ENCODE measurements around the gene STK39. TPM values are rescaled to one million over a fixed set of nuclear protein-coding genes. Genes with fewer than 3 reads are reported as not detected.

The STK39 gene
- total and polyA plus RNA-seq, 11 donors = 13.1 to 40.1 (median 21.5) TPM

GRCh38 chr2:168060986-168061750 lies 186.2 kb downstream of the STK39 start:
- intact Hi-C loops (cut with DNase I) = no loop called here
- Histone ChIP-seq H3K27me3 (no peaks in the 10 kb centered on the region), H3K27ac (no peak overlapping the region), H3K9me3 (no peaks in the 10 kb centered on the region), H3K4me3 (no peak overlapping the region), H3K36me3 (peaks cover 0 to 30% (median 23%) of the 10 kb centered on the region in 9 donors), H3K4me1 (peaks cover 0 to 4% (median 0%) of the 10 kb centered on the region in 12 donors)
- TF ChIP-seq POLR2A (IDR thresholded peaks at IDR 0.05) = no peak
- TF ChIP-seq, protein P1, sequence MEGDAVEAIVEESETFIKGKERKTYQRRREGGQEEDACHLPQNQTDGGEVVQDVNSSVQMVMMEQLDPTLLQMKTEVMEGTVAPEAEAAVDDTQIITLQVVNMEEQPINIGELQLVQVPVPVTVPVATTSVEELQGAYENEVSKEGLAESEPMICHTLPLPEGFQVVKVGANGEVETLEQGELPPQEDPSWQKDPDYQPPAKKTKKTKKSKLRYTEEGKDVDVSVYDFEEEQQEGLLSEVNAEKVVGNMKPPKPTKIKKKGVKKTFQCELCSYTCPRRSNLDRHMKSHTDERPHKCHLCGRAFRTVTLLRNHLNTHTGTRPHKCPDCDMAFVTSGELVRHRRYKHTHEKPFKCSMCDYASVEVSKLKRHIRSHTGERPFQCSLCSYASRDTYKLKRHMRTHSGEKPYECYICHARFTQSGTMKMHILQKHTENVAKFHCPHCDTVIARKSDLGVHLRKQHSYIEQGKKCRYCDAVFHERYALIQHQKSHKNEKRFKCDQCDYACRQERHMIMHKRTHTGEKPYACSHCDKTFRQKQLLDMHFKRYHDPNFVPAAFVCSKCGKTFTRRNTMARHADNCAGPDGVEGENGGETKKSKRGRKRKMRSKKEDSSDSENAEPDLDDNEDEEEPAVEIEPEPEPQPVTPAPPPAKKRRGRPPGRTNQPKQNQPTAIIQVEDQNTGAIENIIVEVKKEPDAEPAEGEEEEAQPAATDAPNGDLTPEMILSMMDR (IDR thresholded peaks at IDR 0.05) = no peak
- WGBS, 4 donors = 95 to 97% (median 96%) methylated on average over 3 of the region's 3 CpGs
- DNase-seq (no peak), ATAC-seq (no peak)

- Histone ChIP-seq H3K36me3 (peaks cover 0 to 26% (median 22%) of the 10 kb centered on the region in 9 donors), H3K9me3 (no peaks in the 10 kb centered on the region), H3K27ac (no peak overlapping the region), H3K4me3 (no peak overlapping the region), H3K27me3 (no peaks in the 10 kb centered on the region), H3K4me1 (peaks cover 0 to 4% (median 0%) of the 10 kb centered on the region in 12 donors)
- no peak for ATAC-seq
- intact Hi-C loops (cut with DNase I) = no loop called here
- 94 to 98% (median 96%) methylated on average over 2 of the region's 2 CpGs for WGBS, 4 donors
- DNase-seq = no peak
- TF ChIP-seq, protein P1 (IDR thresholded peaks at IDR 0.05) = no peak
- no peak for TF ChIP-seq POLR2A (IDR thresholded peaks at IDR 0.05)
Observed at GRCh38 chr2:168059758-168060157, 187.6 kb downstream of the STK39 start.

DNA sequence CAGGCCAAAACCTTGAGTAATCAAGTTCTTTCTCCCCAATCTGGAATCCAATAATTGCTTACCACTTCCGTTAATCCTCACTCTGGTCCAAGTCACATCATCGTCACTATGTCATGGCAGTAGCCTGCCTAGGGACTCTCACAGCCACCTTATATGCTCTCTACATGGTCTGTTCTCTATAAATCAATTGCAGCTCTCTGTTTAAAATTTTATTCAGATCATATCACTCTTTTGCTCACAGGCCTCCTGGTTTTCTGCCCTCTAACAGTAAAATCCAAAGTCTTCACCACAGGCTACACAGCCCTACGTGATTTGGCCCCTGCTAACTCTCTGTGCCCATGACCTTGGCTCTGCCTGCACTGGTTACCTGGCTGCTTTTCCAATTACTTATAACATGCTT lies 188.7 kb downstream of the STK39 start:
- H3K9me3 ChIP-seq = no peaks in the 10 kb centered on the region
- no peaks in the 10 kb centered on the region for H3K27me3 ChIP-seq
- TF ChIP-seq, protein P1 (IDR thresholded peaks at IDR 0.05) = no peak
- no peak for TF ChIP-seq POLR2A (IDR thresholded peaks at IDR 0.05)
- no peak for ATAC-seq
- no peak overlapping the region for H3K4me3 ChIP-seq
- peaks cover 0 to 23% (median 16%) of the 10 kb centered on the region in 9 donors for H3K36me3 ChIP-seq
- no peak for DNase-seq
- WGBS, 4 donors = 94 to 99% (median 97%) methylated on average over 3 of the region's 3 CpGs
- intact Hi-C loops (cut with DNase I) = no loop called here
- H3K27ac ChIP-seq = no peak overlapping the region
- H3K4me1 ChIP-seq = peaks cover 0 to 4% (median 0%) of the 10 kb centered on the region in 12 donors

DNA sequence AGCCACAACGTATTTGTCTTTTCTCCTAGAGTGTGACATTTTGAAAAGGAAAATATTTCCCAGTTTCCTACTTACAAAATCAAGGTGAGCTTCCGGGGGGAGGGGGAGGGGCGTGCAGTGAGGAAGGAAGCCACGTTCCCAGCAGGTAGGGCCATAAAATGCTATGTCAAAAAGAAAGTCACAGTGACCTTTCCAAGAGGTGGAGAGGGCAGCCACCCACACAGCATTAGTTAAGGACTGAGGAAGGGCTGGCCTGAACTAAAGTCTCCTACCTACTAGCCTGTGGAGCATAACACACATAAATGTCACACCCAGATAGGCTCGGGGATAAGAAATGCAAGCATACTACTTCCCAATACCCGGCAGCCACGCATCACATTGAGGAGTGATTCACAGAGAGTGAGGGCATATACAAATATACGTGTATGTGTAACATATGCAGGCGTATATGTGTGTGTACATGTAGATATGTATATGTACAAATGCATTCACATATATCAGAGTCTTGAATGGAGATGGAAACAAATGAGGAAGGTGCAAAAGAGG lies 191.1 kb downstream of the STK39 start:
- ATAC-seq = no peak
- no peak for DNase-seq
- H3K27me3 ChIP-seq = no peaks in the 10 kb centered on the region
- H3K4me3 ChIP-seq = no peak overlapping the region
- no peak for TF ChIP-seq POLR2A (IDR thresholded peaks at IDR 0.05)
- TF ChIP-seq, protein P1 (IDR thresholded peaks at IDR 0.05) = no peak
- WGBS, 4 donors = 91 to 93% (median 92%) methylated on average over 9 of the region's 9 CpGs
- H3K9me3 ChIP-seq = no peaks in the 10 kb centered on the region
- H3K4me1 ChIP-seq = peaks cover 0 to 2% (median 0%) of the 10 kb centered on the region in 12 donors
- intact Hi-C loops (cut with DNase I) = no loop called here
- no peak overlapping the region for H3K27ac ChIP-seq
- peaks cover 0 to 8% (median 0%) of the 10 kb centered on the region in 9 donors for H3K36me3 ChIP-seq

All from heart left ventricle (tissue), 16 donors.